Myocyte (in vitro differentiated cells): Measurements from ENCODE around the gene VPS52. TPM values are rescaled to one million over a fixed set of nuclear protein-coding genes. Genes with fewer than 3 reads are reported as not detected.
"Not testable (repeated sequence)": the region's sequence is repeated elsewhere in the genome, so short reads cannot be mapped to it uniquely, and the experiment has no call there.

Source experiments
- DNase-seq: peaks from one replicate; pipeline ENCODE4 v3.0.0-alpha.2; 2012; ENCODE audit warnings: low read depth
- total RNA-seq: library from RNA; depleted of rRNA; stranded (reverse); fragments of >200 nt; gene quantifications from 2 replicates; pipeline ENCODE4 v1.2.3, GENCODE V29; 2014

The VPS52 gene
- total RNA-seq, 1 donor from 2014 or later: 45.9 TPM

DNA sequence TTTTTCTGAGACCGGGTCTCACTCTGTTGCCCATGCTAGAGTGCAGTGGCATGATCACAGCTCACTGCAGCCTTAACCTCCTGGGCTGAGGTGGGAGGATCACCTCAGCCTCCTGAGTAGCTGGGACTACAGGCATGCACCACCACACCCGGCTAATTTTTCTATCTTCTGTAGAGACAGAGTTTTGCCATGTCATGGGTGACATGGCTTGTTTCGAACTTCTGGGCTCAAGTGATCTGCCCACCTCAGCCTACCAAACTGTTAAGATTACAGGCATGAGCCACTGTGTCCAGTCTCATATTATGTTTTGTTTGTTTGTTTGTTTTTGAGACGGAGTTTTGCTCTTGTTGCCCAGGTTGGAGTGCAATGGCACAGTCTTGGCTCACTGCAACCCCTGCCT is 13.5 kb upstream of the VPS52 start:
- not testable (repeated sequence) for DNase-seq

DNA sequence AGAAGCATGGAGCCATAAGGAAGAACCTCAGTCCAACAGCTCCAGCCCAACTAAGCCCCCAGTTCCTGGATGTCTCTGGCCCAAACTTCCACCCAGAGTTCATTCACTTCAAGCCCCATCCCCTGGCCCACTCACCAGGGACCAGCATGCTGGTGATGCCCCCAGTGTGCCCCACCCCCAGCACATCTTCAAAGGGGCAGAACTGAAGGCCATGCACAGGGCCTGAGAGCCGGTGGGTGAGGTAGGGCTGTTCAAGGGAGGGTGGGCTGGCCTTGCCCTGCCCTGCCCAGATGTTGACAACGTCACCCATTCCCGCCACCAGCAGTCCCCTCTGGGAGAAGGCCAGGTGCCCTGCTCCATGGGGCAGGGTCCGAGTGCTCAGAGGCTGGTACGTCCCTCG is 8.9 kb upstream of the VPS52 start:
- no peak for DNase-seq

DNA sequence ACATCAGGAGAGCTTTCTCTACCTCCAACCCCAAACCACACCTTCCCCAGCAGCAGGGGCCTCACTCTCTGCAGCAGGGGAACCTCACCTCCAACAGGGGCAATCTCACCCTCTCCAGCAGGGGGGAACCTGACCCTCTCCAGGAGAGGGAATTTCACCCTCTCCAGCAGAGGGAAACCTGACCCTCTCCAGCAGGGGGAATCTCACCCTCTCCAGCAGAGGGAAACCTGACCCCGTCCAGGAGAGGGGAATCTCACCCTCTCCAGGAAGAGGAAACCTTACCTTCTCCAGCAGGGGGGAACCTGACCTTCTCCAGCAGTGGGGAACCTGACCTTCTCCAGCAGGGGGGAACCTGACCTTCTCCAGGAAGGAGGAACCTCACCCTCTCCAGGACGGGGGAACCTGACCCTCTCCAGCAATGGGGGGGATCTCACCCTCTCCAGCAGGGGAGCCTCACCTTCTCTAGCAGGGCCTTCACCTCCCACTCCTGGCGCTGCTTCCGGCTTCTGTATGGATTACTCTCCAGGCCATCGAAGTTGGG is 8.4 kb upstream of the VPS52 start:
- peak; percentile 34 for DNase-seq

DNA sequence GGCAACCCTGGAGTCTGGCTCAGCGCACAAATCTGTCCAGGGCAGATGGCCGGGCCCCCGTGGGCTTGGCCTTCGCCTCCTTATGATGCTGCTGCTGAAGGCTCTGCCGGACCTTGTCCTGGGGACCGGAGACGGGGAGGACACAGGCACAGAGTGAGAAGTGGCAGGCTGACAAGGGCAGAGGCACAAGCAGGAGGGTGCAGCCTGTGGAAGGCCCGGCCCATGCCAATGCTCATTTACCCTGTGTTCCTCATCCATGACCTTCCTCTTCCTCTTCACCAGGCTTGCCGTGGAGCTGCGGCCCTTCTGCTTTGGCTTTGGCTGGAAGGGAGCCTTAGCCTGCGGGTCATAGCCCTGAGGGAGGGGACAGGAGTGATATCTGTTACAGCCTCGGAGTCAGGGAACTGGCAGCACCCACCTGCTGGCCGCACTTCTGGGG is 7.6 kb upstream of the VPS52 start:
- DNase-seq: no peak

DNA sequence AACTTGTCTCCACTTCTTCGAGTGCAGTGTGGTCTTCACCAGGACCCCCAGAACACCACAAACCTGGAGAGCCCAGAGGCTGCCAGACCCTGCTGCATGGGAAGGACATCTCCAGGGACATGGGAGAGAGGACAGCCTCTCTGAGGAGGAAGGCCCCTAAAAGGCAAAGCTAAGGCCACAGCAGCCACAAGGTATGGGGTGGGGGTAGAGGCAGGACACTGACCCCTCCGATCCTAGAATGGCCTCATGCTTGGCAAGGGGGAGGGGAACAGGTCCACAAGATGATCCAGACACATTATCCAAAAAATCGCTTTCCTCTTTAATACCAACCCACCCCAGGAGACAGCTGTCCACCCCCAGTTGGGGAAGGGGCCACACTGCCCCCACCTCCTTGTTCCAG is 7.1 kb upstream of the VPS52 start:
- no peak for DNase-seq

DNA sequence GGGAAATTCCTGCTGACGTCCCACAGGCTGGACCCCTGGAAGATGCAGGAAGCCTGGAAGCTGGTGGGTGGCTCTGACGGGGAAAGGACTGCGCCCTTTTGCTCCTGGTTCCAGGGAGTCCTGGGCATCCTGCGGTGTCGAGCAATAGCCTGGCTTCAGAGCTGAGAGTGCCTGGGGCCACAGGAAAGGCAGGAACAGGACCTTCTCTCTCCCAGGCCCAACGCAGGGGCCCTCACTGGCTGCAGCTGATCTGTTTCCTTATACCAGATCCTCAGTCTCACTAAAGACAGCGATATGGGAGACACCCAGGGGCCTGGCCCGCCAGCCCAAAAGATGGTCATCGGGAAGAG is 6.7 kb upstream of the VPS52 start:
- no peak for DNase-seq

DNA sequence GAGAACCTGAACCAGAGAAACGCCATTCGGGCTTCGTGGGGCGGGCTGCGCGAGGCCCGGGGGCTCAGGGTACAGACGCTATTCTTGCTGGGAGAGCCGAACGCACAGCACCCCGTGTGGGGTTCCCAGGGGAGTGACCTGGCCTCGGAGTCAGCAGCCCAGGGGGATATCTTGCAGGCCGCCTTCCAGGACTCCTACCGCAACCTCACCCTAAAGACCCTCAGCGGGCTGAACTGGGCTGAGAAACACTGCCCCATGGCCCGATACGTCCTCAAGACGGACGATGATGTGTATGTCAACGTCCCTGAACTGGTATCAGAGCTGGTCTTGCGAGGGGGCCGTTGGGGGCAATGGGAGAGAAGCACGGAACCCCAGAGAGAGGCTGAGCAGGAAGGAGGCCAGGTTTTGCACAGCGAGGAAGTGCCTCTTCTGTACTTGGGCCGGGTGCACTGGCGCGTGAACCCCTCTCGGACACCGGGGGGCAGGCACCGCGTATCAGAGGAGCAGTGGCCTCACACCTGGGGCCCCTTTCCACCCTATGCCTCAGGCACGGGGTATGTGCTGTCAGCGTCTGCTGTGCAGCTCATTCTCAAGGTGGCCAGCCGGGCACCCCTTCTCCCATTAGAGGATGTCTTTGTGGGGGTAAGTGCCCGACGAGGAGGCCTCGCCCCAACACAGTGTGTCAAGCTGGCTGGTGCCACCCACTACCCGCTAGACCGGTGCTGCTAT is 6.2 kb upstream of the VPS52 start:
- no peak for DNase-seq

DNA sequence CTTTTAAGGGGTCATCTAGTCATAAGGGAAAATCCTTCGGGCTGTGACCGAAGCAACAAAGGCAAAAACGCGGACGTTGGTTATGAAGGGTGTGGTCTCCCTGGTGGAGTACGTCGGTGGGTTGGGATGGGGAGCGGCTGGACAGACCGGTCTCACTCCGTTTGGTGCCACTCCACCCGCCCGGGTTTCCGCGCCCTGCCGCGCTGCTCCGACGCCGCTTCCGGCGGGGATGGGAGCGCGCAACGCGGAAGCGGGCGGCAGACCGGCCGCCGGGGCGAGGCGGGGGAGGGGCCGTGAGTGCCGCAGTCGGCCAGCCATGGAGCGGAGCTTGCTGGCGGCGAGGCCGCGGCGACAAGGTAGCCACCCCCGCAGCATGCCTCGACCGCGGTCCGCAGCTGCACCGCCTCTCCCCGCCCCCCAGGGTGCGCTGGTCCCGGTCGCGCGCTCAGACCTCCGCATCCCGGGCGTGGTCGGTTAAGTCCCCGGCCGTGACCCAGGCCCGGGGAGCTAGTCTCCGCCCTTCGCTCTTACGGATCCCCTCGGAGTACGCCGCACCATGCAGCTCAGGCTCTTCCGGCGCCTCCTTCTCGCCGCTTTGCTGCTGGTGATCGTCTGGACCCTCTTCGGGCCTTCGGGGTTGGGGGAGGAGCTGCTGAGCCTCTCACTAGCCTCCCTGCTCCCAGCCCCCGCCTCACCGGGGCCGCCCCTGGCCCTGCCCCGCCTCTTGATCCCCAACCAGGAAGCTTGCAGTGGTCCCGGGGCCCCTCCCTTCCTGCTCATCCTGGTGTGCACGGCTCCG is 5.4 kb upstream of the VPS52 start, which contains the start of gene B3GALT4:
B3GALT4 (plus strand) TSS at position 260 of the 799 bp plus-strand sequence; CDS start at position 557, 297 bp downstream.
- DNase-seq: no peak

DNA sequence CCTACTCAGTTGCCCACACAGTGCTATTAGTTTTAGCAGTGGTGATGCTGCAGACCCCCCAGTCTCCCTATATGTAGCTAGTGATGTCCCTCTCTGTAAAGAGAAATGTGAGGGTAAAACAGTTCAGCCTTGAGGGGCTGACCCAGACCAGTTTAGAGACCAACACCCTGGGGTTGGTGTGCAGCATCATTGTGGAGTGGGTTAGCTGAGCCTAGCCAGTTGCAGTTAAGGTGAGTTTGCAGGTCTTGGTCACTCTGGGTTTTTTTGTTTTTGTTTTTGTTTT is 4.8 kb upstream of the VPS52 start:
- DNase-seq: no peak

DNA sequence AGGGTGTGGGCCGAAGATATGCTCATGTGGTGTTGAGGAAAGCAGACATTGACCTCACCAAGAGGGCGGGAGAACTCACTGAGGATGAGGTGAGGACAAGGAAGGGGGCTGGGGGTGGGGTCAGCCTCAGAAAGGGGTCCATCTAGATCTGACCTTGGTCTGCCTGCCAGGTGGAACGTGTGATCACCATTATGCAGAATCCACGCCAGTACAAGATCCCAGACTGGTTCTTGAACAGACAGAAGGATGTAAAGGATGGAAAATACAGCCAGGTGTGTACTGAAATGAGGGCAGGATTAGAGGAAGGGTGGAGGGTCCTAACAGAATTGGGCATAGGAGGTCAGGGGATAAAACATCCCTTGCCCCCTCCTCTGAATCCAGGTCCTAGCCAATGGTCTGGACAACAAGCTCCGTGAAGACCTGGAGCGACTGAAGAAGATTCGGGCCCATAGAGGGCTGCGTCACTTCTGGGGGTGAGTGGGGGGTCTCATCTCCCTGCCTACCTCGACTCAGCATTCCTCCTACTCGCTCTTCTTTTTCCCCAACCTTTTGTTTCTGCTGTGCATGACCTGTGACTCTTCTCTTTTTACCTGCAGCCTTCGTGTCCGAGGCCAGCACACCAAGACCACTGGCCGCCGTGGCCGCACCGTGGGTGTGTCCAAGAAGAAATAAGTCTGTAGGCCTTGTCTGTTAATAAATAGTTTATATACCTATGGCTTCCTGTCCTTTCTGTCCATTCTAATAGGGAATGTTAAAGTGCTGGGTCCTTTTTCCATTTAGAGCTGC is 4.3 kb upstream of the VPS52 start:
- DNase-seq: not testable (repeated sequence)

DNA sequence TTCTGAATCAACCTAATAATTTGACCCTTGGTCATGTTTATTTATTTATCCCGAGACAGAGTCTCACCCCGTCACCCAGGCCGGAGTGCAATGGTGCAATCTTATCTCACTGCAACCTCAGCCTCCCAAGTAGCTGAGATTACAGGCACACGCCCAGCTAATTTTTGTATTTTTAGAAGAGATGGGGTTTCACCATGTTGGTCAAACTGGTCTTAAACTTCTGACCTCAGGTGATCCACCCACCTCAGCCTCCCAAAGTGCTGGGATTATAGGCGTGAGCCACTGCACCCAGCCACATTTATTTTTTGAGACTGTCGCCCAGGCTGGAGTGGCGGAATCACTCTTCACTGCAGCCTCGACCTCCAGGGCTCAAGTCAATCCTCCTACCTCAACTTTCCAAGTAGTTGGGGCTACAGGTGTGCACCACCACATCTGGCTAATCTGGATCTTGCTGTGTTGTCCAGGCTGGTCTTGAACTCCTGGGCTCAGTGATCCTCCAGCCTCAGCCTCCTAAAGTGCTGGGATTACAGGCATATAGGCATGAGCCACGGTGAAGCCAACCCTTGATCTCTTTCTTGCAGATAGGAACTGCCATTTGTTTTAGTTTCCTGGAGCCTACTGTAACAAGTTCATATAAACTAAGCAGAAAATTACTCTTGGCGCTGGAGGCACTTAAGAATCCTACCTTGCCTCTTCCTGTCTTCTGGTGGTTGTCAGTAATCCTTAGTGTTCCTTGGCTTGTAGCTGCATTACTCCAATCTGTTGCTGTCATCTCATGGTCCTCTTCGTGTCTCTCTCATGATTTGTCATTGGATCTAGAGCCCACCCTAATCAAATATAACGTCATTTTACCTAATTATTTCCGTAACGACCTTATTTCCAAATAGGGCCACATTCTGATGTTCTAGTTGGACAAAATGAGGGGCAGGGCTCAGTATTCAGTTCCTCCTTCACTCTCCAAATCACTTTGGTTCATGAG is 2.5 kb upstream of the VPS52 start:
- DNase-seq: no peak

DNA sequence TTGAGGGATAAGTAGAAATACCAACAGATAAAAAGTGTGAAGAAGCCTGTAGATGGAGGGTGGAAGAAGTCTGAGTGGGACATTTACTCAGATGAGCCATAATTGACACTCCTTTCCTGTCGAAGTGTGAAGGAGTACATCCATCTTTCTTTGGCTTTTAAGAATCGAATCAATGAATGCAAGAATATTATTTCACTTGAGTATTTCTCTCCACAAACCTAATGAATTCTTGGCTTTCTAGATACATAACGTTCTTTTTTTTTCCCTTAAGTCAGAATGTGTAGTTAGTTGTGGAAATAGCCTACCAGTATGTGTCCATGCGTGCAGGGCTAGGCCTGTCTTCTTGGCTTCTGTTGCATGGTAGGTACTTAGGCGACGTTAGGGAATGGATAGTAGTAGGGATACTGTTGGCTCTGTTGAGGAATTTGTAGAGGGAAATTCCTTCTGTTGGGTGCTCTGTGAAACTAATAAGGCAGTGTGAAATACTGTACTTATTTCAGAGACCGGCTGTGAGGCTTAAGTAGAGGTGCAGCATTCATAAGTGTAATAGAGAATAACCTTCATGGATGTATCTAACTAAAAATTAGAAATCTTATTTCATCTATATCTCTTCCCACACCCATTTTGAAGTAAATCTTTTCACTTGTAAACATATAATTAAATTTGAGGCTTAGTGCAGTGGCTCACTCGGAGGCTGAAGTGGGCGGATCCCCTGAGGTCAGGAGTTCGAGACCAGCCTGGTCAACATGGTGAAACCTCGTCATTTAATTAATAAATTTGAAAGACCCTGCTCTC is 1.6 kb upstream of the VPS52 start:
- no peak for DNase-seq

DNA sequence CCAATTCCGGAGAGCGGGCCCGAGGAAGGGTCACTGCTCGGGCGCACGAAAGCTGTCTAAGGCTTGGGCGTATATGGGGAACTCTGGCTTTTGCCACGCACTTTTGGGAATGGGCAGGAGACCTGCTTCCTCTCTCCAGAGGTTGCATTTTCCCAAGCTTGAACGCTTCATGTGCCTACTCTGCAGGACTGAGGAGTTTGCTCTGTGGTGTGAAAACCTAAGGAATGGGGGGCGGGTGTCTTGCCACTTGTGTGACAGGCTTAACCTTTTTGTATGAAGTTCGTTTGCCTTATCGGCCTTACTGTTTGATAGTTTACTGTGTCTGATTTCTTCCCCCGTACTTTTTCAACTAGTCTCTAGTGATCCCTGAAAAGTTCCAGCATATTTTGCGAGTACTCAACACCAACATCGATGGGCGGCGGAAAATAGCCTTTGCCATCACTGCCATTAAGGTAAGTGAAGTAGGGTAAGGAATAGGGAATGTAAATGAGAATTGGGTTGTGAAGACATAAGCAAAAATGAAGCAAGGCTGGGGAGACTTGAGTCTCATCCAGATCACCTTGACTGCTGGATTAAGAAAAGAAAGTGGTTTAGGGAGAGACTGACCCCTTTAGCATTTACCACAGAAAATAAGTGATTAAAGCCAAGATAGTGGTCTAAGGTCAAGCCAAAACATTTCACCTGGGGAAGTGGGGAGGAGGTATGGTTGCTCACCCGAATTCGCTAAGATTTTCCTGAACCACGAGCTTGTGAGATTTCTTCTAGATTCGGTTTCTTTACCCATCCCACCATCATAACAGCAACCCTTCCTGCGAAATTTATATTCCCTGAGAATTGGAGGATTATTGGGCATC is 826 bp upstream of the VPS52 start:
- DNase-seq: no peak

DNA sequence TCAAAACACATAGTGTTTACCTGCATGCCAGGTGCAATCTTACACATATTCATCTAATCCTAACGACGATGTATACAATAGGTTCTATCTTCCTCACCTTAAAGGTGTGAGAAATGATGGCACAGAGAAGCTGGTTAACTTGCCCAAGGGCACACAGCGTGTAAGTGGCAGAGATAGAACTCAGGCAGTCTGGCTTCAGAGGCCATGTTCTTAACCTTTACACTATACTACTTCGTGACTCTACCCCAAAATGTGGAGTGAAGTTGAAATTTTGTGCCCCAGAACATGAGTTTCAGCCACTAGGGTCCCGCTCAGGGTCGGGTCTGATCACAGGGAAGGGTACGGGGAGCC is 584 bp downstream of the VPS52 start:
- no peak for DNase-seq

DNA sequence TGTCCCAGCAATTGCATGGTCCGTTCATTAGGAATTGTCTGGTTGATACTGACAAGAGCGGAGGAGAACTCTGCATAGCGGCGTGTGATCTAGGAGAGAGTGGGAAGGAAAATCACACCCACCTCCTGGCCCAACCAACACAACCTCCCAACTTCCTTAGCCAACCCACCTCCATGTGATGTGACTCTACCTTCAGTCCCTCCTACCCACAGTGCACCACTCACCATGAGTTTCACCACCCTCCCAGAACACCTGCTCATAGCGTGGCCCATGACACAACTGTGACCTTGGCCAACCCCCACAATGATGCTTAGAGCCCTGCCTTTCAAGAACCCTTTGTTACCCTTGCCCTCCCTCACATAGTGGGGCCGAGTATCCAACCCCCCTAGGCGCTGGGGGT is 7.7 kb downstream of the VPS52 start:
- no peak for DNase-seq

DNA sequence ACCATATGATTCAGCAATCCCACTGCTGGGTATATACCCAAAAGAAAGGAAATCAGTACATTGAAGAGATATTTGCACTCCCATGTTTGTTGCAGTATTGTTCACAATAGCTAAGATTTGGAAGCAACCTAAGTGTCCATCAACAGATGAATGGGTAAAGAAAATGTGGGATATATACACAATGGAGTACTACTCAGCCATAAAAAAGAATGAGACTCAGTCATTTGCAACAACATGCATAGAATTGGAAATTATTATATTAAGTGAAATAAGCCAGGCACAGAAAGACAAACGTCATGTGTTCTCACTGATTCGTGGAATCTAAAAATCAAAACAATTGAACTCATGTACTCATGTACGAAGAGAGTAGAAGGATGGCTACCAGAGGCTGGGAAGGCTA is 9.2 kb downstream of the VPS52 start:
- not testable (repeated sequence) for DNase-seq

DNA sequence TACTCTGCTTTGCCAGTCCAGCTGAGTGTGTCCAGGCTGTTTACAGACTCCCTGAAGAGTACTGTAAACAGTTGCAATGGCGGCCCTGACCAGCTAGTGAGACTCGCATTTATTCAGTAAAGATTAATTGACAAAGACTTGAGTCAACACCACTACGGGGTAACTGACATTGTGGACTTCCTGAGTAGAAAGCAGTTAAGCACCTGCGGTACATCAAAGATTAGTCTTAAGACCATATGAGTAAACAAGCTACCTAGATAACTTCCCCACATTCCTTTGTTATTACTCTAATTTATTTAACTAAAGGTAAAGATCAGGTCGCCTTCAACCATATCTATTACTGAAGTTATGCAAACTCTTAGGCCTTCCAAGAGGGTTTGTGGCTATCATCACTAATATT is 12.6 kb downstream of the VPS52 start:
- no peak for DNase-seq

DNA sequence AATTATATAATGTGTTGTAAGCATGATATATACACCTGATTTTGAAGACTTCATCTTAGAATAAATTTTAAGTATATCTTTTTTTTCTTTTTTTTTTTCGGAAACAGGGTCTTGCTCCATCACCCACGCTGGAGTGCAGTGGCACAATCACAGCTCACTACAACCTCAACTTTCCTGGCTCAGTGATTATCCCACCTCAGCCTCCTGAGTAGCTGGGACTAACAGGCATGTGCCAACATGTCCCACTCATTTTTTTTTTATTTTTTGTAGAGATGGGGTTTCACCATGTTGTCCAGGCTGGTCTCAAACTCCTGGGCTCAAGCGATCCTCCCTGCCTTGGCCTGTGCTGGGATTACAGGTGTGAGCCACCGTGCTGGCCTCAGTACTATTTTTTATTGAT is 17.1 kb downstream of the VPS52 start:
- DNase-seq: no peak

DNA sequence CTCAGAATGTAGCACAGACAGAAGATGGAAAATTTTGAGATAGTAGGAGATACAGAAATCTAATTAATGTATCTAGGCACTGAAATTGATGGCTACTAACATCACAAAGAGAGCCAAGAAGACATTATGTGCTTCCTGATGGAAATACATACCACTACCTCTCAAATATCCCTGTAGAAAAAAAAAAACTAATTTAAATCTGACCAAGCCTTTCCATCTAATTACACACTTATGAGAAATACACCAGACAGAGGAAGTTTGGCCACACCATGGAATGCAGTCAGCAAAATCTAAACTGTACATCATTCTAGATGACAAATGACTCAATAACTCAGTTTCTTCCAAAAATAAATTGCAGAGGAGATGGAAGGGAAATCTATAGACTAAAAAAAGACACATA is 18.9 kb downstream of the VPS52 start:
- no peak for DNase-seq
